ENCODE data around the gene ADGRE3. TPM values are rescaled to one million over a fixed set of nuclear protein-coding genes. Genes with fewer than 3 reads are reported as not detected.

ADGRE3 gene
- polyA plus RNA-seq (not detected in 3 replicates), polyA minus RNA-seq (not detected in 3 replicates)
- not detected for polyA plus RNA-seq (2011; ENCODE audit: low read depth)
- polyA plus RNA-seq (2011; cell fraction: cytosol; rRNA removed): not detected in 2 replicates
- polyA plus RNA-seq (2011; cell fraction: nucleus; rRNA removed): not detected in 2 replicates
- polyA plus RNA-seq (2012; ENCODE audit: low replicate concordance): not detected in 2 replicates
- not detected for polyA minus RNA-seq (2011; cell fraction: cytosol; rRNA and poly(A)+ RNA removed)
- not detected in 2 replicates for polyA minus RNA-seq (2011; cell fraction: nucleus; rRNA and poly(A)+ RNA removed)

GRCh38 chr19:14674764-14675163 lies at the start of gene ADGRE3:
Gene ADGRE3 (minus strand): TSS chr19:14674844. CDS start chr19:14674770, 74 bp downstream.
- no peak for DNase-seq (ENCODE audit: low read depth, low spot score)
- H3K4me3 ChIP-seq (ENCODE audit: control insufficient read depth in 2 of 3, extremely low read depth in 1 of 3, insufficient read depth in 2 of 3, low read depth in 1 of 3, low read length in 3 of 3): no peak within 1 kb of the TSS
- no peak for FAIRE-seq
- no peak within 1 kb of the TSS for H2AFZ ChIP-seq (ENCODE audit: control insufficient read depth, low read length)
- no peaks in the 10 kb centered on the region for H3K9me3 ChIP-seq (ENCODE audit: control insufficient read depth, low read depth, low read length)
- H4K20me1 ChIP-seq (ENCODE audit: control insufficient read depth, extremely low read depth, insufficient read depth, low read length): no peaks in the 10 kb centered on the region
- H3K9ac ChIP-seq (ENCODE audit: control insufficient read depth, extremely low read depth, insufficient read depth, low read length): no peak within 1 kb of the TSS
- no peaks in the 10 kb centered on the region for H3K27me3 ChIP-seq (ENCODE audit: control insufficient read depth, extremely low read depth, insufficient read depth, low read length)
- dilution Hi-C loops (cut with MboI; ENCODE audit: extremely low pct_ligation_motif_present, low sequenced_read_pairs): no loop called here
- H3K4me2 ChIP-seq (ENCODE audit: control insufficient read depth, extremely low read depth, insufficient read depth, low read depth, low read length): no peak within 1 kb of the TSS
- no peaks in the 10 kb centered on the region for H3K9me1 ChIP-seq (ENCODE audit: control insufficient read depth, extremely low read depth, insufficient read depth, low read length)
- no peaks in the 10 kb centered on the region for H3K36me3 ChIP-seq (ENCODE audit: control insufficient read depth in 2 of 2, extremely low read depth in 1 of 2, insufficient read depth in 2 of 2, low read length in 2 of 2)
- no peak within 1 kb of the TSS for H3K27ac ChIP-seq (ENCODE audit: control insufficient read depth, insufficient read depth, low read length)
- no peaks in the 10 kb centered on the region for H3K79me2 ChIP-seq (ENCODE audit: control insufficient read depth, insufficient read depth, low read length)
- no peak for TF ChIP-seq EZH2 (IDR thresholded peaks at IDR 0.05; ENCODE audit: low read length)
- no peak for TF ChIP-seq CTCF (optimal IDR thresholded peaks at IDR 0.05 in 1 of 3, IDR thresholded peaks at IDR 0.05 in 1 of 3, conservative IDR thresholded peaks at IDR 0.05 in 1 of 3; ENCODE audit: extremely low read depth in 1 of 3, insufficient read depth in 2 of 3, low read length in 3 of 3)
- no peaks in the 10 kb centered on the region for H3K4me1 ChIP-seq (ENCODE audit: control insufficient read depth, extremely low read depth, insufficient read depth, low read length)

- Histone ChIP-seq H3K9me1 (ENCODE audit: control insufficient read depth, extremely low read depth, insufficient read depth, low read length) (no peaks in the 10 kb centered on the region), H2AFZ (ENCODE audit: control insufficient read depth, low read length) (no peak overlapping the region), H3K79me2 (ENCODE audit: control insufficient read depth, insufficient read depth, low read length) (no peaks in the 10 kb centered on the region), H3K9me3 (ENCODE audit: control insufficient read depth, low read depth, low read length) (peaks cover 8% of the 10 kb centered on the region), H3K27ac (ENCODE audit: control insufficient read depth, insufficient read depth, low read length) (no peak overlapping the region), H3K4me1 (ENCODE audit: control insufficient read depth, extremely low read depth, insufficient read depth, low read length) (no peaks in the 10 kb centered on the region), H3K27me3 (ENCODE audit: control insufficient read depth, extremely low read depth, insufficient read depth, low read length) (no peaks in the 10 kb centered on the region), H3K4me2 (ENCODE audit: control insufficient read depth, extremely low read depth, insufficient read depth, low read depth, low read length) (no peak overlapping the region), H3K36me3 (ENCODE audit: control insufficient read depth in 2 of 2, extremely low read depth in 1 of 2, insufficient read depth in 2 of 2, low read length in 2 of 2) (peaks cover 0 to 9% of the 10 kb centered on the region in 2 experiments), H3K4me3 (ENCODE audit: control insufficient read depth in 2 of 3, extremely low read depth in 1 of 3, insufficient read depth in 2 of 3, low read depth in 1 of 3, low read length in 3 of 3) (no peak overlapping the region), H3K9ac (ENCODE audit: control insufficient read depth, extremely low read depth, insufficient read depth, low read length) (no peak overlapping the region), H4K20me1 (ENCODE audit: control insufficient read depth, extremely low read depth, insufficient read depth, low read length) (no peaks in the 10 kb centered on the region)
- FAIRE-seq (no peak), DNase-seq (ENCODE audit: low read depth, low spot score) (no peak)
- TF ChIP-seq CTCF (optimal IDR thresholded peaks at IDR 0.05 in 1 of 3, IDR thresholded peaks at IDR 0.05 in 1 of 3, conservative IDR thresholded peaks at IDR 0.05 in 1 of 3; ENCODE audit: extremely low read depth in 1 of 3, insufficient read depth in 2 of 3, low read length in 3 of 3) (no peak), EZH2 (IDR thresholded peaks at IDR 0.05; ENCODE audit: low read length) (no peak)
- dilution Hi-C loops (cut with MboI; ENCODE audit: extremely low pct_ligation_motif_present, low sequenced_read_pairs): no loop called here
Observed at GRCh38 chr19:14722127-14722526, 47.5 kb upstream of the ADGRE3 start.

Measured in keratinocyte (primary cell).